Measurements from ENCODE around the gene COL26A1.
"Not testable (repeated sequence)": the region's sequence is repeated elsewhere in the genome, so short reads cannot be mapped to it uniquely, and the experiment has no call there.

Gene COL26A1

DNA sequence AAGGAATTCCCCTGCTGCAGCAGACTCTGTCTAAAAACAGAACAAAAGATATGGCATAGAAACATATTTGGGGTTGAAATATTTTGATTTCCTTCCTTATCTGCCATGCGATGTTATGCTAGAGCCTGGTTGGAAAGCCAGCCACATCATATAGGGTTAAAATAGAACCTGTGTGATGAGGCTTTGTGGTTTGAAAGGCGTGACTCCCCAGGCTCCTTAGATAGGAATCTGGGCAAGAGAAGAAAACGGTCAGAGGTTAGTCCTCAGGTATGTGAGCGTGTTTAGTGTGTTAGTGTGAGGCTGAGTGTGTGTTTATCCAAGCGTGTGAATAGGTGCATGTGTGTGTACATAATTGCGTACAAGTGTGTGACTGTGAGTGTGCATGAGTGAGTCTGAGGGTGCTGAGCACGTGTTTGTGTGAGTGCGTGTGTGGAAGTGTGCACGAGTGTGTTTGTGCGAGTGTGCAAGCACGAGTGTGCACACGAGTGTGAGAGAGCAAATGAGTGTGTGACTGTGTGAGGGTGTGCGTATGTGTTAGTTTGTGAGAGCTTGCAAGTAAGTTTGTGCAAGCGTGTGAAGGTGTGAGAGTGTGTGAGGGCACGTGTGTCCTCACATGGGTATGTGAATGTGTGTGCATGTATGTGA, 79.9 kb downstream of the COL26A1 start:
- ATAC-seq, result no peak
- no peak for DNase-seq

DNA sequence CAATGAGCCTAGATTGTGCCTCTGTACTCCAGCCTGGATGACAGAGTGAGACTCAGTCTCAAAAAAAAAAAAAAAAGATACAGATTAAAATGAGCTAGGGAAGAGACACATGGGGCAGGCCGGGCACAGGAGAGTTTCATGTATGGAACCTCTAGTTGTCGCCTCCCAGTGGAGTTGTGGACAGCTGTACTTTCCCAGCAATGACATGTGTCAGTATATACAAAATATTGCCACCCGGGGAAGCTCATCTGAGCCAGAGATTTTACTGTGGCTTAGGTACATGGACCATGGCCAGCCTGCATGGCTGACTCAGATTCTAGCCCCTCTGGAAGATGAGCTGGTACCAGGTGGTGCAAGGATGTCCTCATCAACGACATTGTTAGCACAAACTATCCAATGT, 87.4 kb downstream of the COL26A1 start:
- peak; percentile 28 for ATAC-seq
- no peak for DNase-seq

DNA sequence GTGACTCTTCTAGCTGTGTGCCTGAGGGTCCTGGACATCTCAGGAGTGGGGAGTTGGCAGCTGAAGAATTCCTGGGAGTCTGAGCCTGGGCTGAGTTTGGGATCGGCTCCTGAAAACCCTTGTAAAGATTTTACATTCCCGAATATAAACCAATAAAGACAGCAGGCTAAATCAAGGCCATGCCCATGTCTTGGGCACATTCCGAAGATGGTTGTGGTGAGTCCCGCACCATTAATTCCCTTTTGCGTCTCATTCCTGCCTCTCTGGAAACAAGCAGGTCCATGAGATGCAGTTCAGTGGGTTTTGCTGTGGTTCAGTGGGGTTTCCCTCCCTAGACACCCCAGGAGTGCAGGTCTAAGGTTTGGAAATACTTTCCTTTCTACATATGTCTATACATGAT, 90.9 kb downstream of the COL26A1 start:
- DNase-seq, result no peak
- no peak for ATAC-seq

DNA sequence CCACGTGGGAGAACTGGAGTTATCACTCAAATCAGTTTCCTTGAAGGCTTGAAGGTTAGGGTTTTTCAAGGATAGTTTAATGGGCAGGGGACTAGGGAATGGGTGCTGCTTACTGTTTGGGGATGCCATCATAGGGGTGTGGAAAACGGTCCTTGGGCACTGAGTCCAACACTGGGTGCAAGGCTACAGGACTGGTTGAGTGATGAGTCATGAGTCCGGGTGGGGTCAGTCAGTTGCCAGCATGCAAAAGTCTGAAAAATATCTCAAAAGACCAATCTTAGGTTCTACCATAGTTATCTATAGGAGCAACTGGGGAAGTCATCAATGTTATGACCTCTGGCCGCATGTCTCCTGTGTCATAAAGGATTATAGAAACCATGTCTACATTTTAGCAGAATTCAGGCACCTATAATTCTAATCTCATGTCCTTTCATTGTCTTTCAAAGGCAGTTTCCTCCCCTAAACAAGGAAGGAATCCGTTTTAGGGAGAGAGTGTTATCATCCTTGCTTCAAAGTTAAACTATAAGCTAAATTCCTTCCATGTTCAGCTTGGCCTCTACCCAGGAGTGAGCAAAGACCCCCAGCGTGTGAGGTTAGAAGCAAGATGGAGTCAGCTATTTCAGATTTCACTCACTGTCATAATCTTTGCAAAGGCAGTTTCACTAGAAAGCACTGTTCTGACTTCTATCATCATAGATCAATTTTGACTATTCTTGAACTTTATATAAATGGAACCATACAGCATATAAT, 94.5 kb downstream of the COL26A1 start:
- DNase-seq, result no peak
- ATAC-seq, result no peak

- no peak for DNase-seq
- ATAC-seq, result no peak
Measured at GRCh38 chr7:101465131-101465530, 102.5 kb downstream of the COL26A1 start.

DNA sequence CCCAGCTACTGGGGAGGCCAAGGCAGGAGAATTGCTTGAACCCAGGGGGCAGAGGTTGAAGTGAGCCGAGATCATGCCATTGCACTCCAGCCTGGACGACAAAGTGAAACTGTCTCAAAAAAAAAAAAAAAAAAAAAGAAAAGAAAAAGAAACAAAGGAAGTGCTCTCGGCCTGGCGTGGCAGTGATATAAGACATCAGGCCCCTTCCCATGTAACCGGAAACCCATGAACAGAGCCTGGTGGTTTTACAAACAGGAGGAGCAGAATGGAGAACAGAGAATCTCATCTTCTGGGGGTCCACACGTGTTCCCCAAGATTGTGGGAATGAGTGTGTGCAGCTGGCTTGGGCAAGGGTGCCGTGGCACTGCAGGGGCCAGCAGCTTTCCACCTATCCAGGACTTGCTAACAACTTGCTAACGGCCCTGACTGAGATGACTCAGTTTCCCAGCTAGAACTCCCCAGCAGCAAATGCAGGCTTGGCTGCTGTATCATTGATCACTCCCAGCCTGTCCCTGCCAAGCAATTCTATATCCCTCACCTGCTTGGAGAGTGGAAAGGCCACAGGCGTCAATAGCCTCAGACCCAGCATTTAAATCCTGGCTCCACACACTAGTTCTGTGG, 103.0 kb downstream of the COL26A1 start:
- ATAC-seq (no peak), DNase-seq (no peak)

GRCh38 chr7:101466871-101467270, 104.2 kb downstream of the COL26A1 start:
- ATAC-seq (no peak), DNase-seq (no peak)

GRCh38 chr7:101468546-101469275, 106.0 kb downstream of the COL26A1 start:
- ATAC-seq, result no peak

GRCh38 chr7:101470668-101471487, 108.2 kb downstream of the COL26A1 start:
- DNase-seq, result no peak
- ATAC-seq, result no peak

More at GRCh38 chr7:101468546-101469275, 106.0 kb downstream of the COL26A1 start:
- no peak for DNase-seq

- DNase-seq (no peak), ATAC-seq (no peak)
Measured at GRCh38 chr7:101474178-101474577, 111.5 kb downstream of the COL26A1 start.

DNA sequence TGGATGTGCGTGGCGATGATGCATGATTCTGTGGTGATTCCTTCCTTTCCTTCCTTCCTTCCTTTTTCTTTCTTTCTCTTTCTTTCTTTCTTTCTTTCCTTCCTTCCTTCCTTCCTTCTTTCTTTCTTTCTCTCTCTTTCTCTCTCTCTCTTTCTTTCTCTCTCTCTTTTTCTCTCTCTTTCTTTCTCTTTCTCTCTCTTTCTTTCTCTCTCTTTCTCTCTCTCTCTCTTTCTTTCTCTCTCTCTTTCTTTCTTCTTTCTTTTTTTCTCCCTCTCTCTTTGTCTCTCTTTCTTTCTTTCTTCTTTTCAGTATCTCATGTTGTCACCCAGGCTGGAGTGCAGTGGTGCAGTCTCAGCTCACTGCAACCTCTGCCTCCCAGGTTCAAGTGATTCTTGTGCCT, 113.0 kb downstream of the COL26A1 start:
- ATAC-seq, DNase-seq: not testable (repeated sequence)

- ATAC-seq (no peak), DNase-seq (no peak)
Measured at GRCh38 chr7:101479217-101479616, 116.5 kb downstream of the COL26A1 start.

- not testable (repeated sequence) for ATAC-seq, DNase-seq
Measured at GRCh38 chr7:101486056-101486432, 123.4 kb downstream of the COL26A1 start.

GRCh38 chr7:101486433-101487104, 123.9 kb downstream of the COL26A1 start:
- ATAC-seq (no peak), DNase-seq (no peak)

- no peak for ATAC-seq
- no peak for DNase-seq
Measured at GRCh38 chr7:101487105-101487458, 124.4 kb downstream of the COL26A1 start.

DNA sequence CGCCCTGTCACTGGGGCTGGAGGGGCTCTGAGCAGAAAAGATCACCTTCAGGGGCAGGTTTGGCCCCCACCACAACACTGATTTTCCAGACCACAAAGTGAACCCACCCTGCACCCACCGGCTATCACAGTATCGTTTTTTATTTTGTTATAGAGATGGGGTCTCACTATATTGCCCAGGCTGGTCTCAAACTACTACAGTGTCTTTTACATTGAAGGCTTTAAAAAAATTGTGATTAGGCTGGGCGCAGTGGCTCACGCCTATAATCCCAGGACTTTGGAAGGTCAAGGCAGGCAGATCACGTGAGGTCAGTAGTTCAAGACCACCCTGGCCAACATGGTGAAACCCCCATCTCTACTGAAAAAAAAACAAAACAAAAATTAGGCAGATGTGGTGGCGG, 125.1 kb downstream of the COL26A1 start:
- ATAC-seq, result no peak

GRCh38 chr7:101488826-101489572, 126.3 kb downstream of the COL26A1 start:
- DNase-seq, result no peak
- no peak for ATAC-seq

More for the DNA sequence above, 125.1 kb downstream of the COL26A1 start:
- no peak for DNase-seq

- not testable (repeated sequence) for ATAC-seq, DNase-seq
Measured at GRCh38 chr7:101490439-101490838, 127.8 kb downstream of the COL26A1 start.

- ATAC-seq, DNase-seq: not testable (repeated sequence)
Measured at GRCh38 chr7:101491442-101491841, 128.8 kb downstream of the COL26A1 start.

DNA sequence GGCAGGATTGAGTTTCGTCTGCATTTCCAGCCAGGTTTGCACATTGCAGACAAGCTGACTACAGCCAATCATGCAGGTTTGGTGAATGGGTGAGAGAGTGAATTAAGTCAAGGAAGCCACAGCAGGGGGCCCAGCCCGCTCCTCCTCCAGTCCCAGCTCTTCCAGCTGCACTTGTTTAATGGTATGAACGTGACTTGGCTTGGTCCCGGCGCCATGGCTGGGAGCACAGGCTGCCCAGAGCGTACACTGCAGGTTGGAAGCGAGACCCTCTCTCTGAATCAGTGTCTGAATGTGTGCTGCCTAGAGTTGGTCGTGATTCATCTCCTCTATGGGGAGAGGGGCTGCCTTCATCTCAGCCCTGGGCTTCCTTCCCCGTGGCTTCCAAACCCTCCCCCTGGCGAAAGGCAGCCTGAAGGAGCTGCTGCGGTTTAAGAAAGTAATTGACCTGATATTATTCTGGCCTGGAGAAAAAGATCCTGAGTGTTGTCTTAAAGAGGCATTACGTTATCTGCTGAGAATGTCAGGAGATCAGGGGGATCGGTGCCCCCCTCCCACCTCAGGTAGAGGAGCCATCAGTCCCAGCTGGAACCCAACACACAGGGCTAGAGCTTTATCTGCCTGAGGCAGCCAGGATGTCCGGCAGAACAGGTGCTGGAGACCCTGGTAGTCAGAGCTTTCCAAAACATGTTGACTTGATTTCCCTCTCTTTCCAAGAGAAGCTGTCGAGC, 132.1 kb downstream of the COL26A1 start:
- DNase-seq (no peak), ATAC-seq (no peak)
